H9 (cell line): Measurements from ENCODE around the gene RNLS. TPM values are rescaled to one million over a fixed set of nuclear protein-coding genes. Genes with fewer than 3 reads are reported as not detected.

Source experiments
- DNase-seq: peaks from one replicate; pipeline ENCODE4 v3.0.0-alpha.2; 2017
- H2AFZ ChIP-seq: one replicate; pipeline ENCODE4 v1.6.1; 2013; ENCODE audit warnings: mild to moderate bottlenecking, low read length, control low read depth, moderate library complexity
- H2AK5ac ChIP-seq: 2 replicates; pipeline ENCODE4 v1.6.1; 2013; ENCODE audit warnings: low read length, control low read depth, mixed read lengths; ENCODE audit not compliant: insufficient read length
- H2BK120ac ChIP-seq: one replicate; pipeline ENCODE4 v1.6.1; 2013; ENCODE audit warnings: low read depth, mild to moderate bottlenecking, low read length, control low read depth, inconsistent platforms; ENCODE audit not compliant: poor library complexity, severe bottlenecking
- H2BK12ac ChIP-seq: 2 replicates; pipeline ENCODE4 v1.6.1; 2013; ENCODE audit warnings: low read length, control low read depth, mixed read lengths, low read depth; ENCODE audit not compliant: insufficient read length
- H2BK15ac ChIP-seq: 2 replicates; pipeline ENCODE4 v1.6.1; 2013; ENCODE audit warnings: low read depth, low read length, control low read depth
- H2BK20ac ChIP-seq: one replicate; pipeline ENCODE4 v1.6.1; 2013; ENCODE audit warnings: low read depth, mild to moderate bottlenecking, low read length, control low read depth, inconsistent platforms; ENCODE audit not compliant: poor library complexity, severe bottlenecking
- H2BK5ac ChIP-seq: 2 replicates; pipeline ENCODE4 v1.6.1; 2013; ENCODE audit warnings: low read length, control low read depth, mixed read lengths; ENCODE audit not compliant: insufficient read length
- H3K14ac ChIP-seq: 2 replicates; pipeline ENCODE4 v1.6.1; 2013; ENCODE audit warnings: low read length, control low read depth; ENCODE audit not compliant: insufficient read depth
- H3K18ac ChIP-seq: 2 replicates; pipeline ENCODE4 v1.6.1; 2013; ENCODE audit warnings: low read depth, mild to moderate bottlenecking, mixed read lengths, low read length, control low read depth; ENCODE audit not compliant: insufficient read length
- H3K23ac ChIP-seq: 2 replicates; pipeline ENCODE4 v1.6.1; 2013; ENCODE audit warnings: low read length, control low read depth, mixed read lengths, low read depth; ENCODE audit not compliant: insufficient read length
- H3K23me2 ChIP-seq: 2 replicates; pipeline ENCODE4 v1.6.1; 2013; ENCODE audit warnings: low read depth, mild to moderate bottlenecking, mixed read lengths, low read length, control low read depth; ENCODE audit not compliant: insufficient read length, poor library complexity, severe bottlenecking
- H3K27ac ChIP-seq: 2 replicates; pipeline ENCODE4 v1.5.1; 2013; ENCODE audit warnings: low read length, control low read depth, mixed read lengths, low read depth; ENCODE audit not compliant: insufficient read length
- H3K27me3 ChIP-seq: 2 replicates; pipeline ENCODE4 v1.6.1; 2013; ENCODE audit warnings: low read length, control low read depth, inconsistent platforms; ENCODE audit not compliant: insufficient read depth
- H3K4ac ChIP-seq: 2 replicates; pipeline ENCODE4 v1.6.1; 2013; ENCODE audit warnings: low read depth, mild to moderate bottlenecking, control low read depth, inconsistent platforms, low read length, moderate library complexity
- H3K4me1 ChIP-seq: 2 replicates; pipeline ENCODE4 v1.6.1; 2013; ENCODE audit warnings: low read length, control low read depth, inconsistent platforms; ENCODE audit not compliant: insufficient read depth
- H3K4me2 ChIP-seq: 2 replicates; pipeline ENCODE4 v1.6.1; 2013; ENCODE audit warnings: low read length, control low read depth, mixed read lengths; ENCODE audit not compliant: insufficient read length, insufficient read depth
- H3K56ac ChIP-seq: 2 replicates; pipeline ENCODE4 v1.6.1; 2013; ENCODE audit warnings: low read depth, mild to moderate bottlenecking, mixed read lengths, low read length, control low read depth; ENCODE audit not compliant: insufficient read length
- H3K79me1 ChIP-seq: 2 replicates; pipeline ENCODE4 v1.6.1; 2013; ENCODE audit warnings: low read depth, mild to moderate bottlenecking, moderate library complexity, low read length, control low read depth, inconsistent platforms; ENCODE audit not compliant: insufficient read depth, poor library complexity, severe bottlenecking
- H3K79me2 ChIP-seq: 2 replicates; pipeline ENCODE4 v1.6.1; 2013; ENCODE audit warnings: low read length, control low read depth, inconsistent platforms; ENCODE audit not compliant: insufficient read depth
- H3K9ac ChIP-seq: 2 replicates; pipeline ENCODE4 v1.6.1; 2013; ENCODE audit warnings: low read length, control low read depth, mixed read lengths; ENCODE audit not compliant: insufficient read length; ENCODE audit errors: extremely low read depth
- H3K9me3 ChIP-seq: one replicate; pipeline ENCODE4 v1.6.1; 2013; ENCODE audit warnings: low read depth, low read length, inconsistent platforms; ENCODE audit not compliant: control insufficient read depth
- H3T11ph ChIP-seq: one replicate; pipeline ENCODE4 v1.6.1; 2013; ENCODE audit warnings: mild to moderate bottlenecking, low read length, control low read depth, inconsistent platforms
- H4K20me1 ChIP-seq: one replicate; pipeline ENCODE4 v1.6.1; 2013; ENCODE audit not compliant: control insufficient read depth, insufficient read length, insufficient read depth
- H4K5ac ChIP-seq: 2 replicates; pipeline ENCODE4 v1.6.1; 2013; ENCODE audit warnings: low read depth, mild to moderate bottlenecking, mixed read lengths, low read length, control low read depth; ENCODE audit not compliant: insufficient read length
- H4K8ac ChIP-seq: replicated peaks from 2 replicates; pipeline ENCODE4 v1.6.1; 2013; ENCODE audit warnings: low read length, control low read depth, mixed read lengths, low read depth; ENCODE audit not compliant: insufficient read length
- H4K91ac ChIP-seq: 2 replicates; pipeline ENCODE4 v1.6.1; 2013; ENCODE audit warnings: low read depth, mild to moderate bottlenecking, moderate library complexity, mixed read lengths, low read length, control low read depth; ENCODE audit not compliant: insufficient read length
- H3K27ac Mint-ChIP-seq, 3 experiments: 2 replicates in 2 of 3; 3 replicates in 1 of 3; pipeline ENCODE4 v1.8.0; 2020 to 2021; ENCODE audit warnings: mixed read lengths in 3 of 3, mild to moderate bottlenecking in 1 of 3, moderate library complexity in 1 of 3
- H3K27me3 Mint-ChIP-seq: 2 replicates; pipeline ENCODE4 v1.8.0; 2021; ENCODE audit warnings: low read depth, mild to moderate bottlenecking, moderate library complexity, mixed read lengths
- H3K36me3 Mint-ChIP-seq, 3 experiments: 2 replicates in 2 of 3; 3 replicates in 1 of 3; pipeline ENCODE4 v1.8.0; 2020 to 2021; ENCODE audit warnings: low read depth in 3 of 3, mixed read lengths in 3 of 3; ENCODE audit not compliant: insufficient read depth in 1 of 3
- H3K4me1 Mint-ChIP-seq, 2 experiments: 2 replicates each; pipeline ENCODE4 v1.8.0; 2020; ENCODE audit warnings: mixed read lengths in 2 of 2
- H3K4me3 Mint-ChIP-seq, 2 experiments: 2 replicates in 1 of 2; 3 replicates in 1 of 2; pipeline ENCODE4 v1.8.0; 2020 to 2021; ENCODE audit warnings: mild to moderate bottlenecking in 2 of 2, mixed read lengths in 2 of 2, moderate library complexity in 1 of 2
- H3K9me3 Mint-ChIP-seq, 2 experiments: 2 replicates in 1 of 2; 3 replicates in 1 of 2; pipeline ENCODE4 v1.8.0; 2020; ENCODE audit warnings: mild to moderate bottlenecking in 2 of 2, mixed read lengths in 2 of 2, moderate library complexity in 1 of 2
- CTCF ChIP-seq: fragments of 200-600 bp; sonication (generic); conservative IDR thresholded peaks from 3 replicates; pipeline ENCODE4 v1.8.0; 2021; ENCODE audit warnings: antibody characterized with exemption, mild to moderate bottlenecking
- WGBS: extraction: QIAGEN DNeasy Blood & Tissue Kit; methylation state at CpG from one replicate; pipeline ENCODE4 v1.1.7; 2013; ENCODE audit warnings: missing lambda C conversion rate, low lambda C conversion rate, mixed read lengths; ENCODE audit not compliant: insufficient read length; ENCODE audit errors: extremely low coverage; 5-methylcytosine and 5-hydroxymethylcytosine counted together
- total RNA-seq: library from RNA; stranded (reverse); gene quantifications from 2 replicates; pipeline ENCODE4 v1.2.1, GENCODE V29; 2021

The RNLS gene
- total RNA-seq, 1 experiment from 2014 or later, result 7.5 TPM

GRCh38 chr10:88382699-88383098 is 200.4 kb downstream of the RNLS start:
- Histone ChIP-seq H2AFZ (no peak overlapping the region), H4K5ac (no peak overlapping the region), H3K79me1 (no peaks in the 10 kb centered on the region), H2BK12ac (no peak overlapping the region), H3K23ac (no peak overlapping the region), H2BK15ac (no peak overlapping the region), H3K14ac (no peak overlapping the region), H3K4me2 (no peak overlapping the region), H3K9ac (no peak overlapping the region), H3T11ph (no peak overlapping the region), H3K9me3 (no peaks in the 10 kb centered on the region), H3K79me2 (no peaks in the 10 kb centered on the region), H4K91ac (no peak overlapping the region), H2AK5ac (no peak overlapping the region), H3K4me1 (no peaks in the 10 kb centered on the region), H3K56ac (no peak overlapping the region), H2BK120ac (no peak overlapping the region), H4K20me1 (no peaks in the 10 kb centered on the region), H3K23me2 (no peaks in the 10 kb centered on the region), H3K27me3 (no peaks in the 10 kb centered on the region), H3K18ac (no peak overlapping the region), H2BK5ac (no peak overlapping the region), H3K27ac (no peak overlapping the region), H3K4ac (no peak overlapping the region), H2BK20ac (no peak overlapping the region), H4K8ac (no peak overlapping the region)
- DNase-seq, result no peak
- H3K9me3 Mint-ChIP-seq, result no peaks in the 10 kb centered on the region
- no peaks in the 10 kb centered on the region for H3K36me3 Mint-ChIP-seq
- no peak overlapping the region for H3K4me3 Mint-ChIP-seq
- H3K4me1 Mint-ChIP-seq, result peaks cover 0 to 4% of the 10 kb centered on the region in 2 experiments; a peak in 2 of 4 replicates
- no CpG with 5 or more reads among the region's 2 CpGs for WGBS
- H3K27ac Mint-ChIP-seq, result no peak overlapping the region
- H3K27me3 Mint-ChIP-seq, result no peaks in the 10 kb centered on the region
- TF ChIP-seq CTCF, result no peak
